HL-60 (cell line): Measurements from ENCODE around the gene NVL.

Experiments
- DNase-seq, 2 experiments: peaks; one replicate each; pipeline ENCODE4 v3.0.0-alpha.2; 2010 to 2020; ENCODE audit warnings: low read depth in 1 of 2, low spot score in 1 of 2
- H3K27ac ChIP-seq: fragments of 250-450 bp; sonication (Bioruptor Pico); replicated peaks from 2 replicates; pipeline ENCODE4 v1.5.1; 2020; ENCODE audit warnings: mild to moderate bottlenecking, moderate library complexity
- H3K27me3 ChIP-seq: fragments of 250-450 bp; sonication (Bioruptor Pico); 2 replicates; pipeline ENCODE4 v1.5.1; 2021; ENCODE audit warnings: mild to moderate bottlenecking, moderate library complexity; ENCODE audit not compliant: insufficient read depth, poor library complexity, severe bottlenecking
- H3K4me3 ChIP-seq: replicated peaks from 2 replicates; pipeline ENCODE4 v1.5.1; 2011; ENCODE audit warnings: mild to moderate bottlenecking, control low read depth, low read length; ENCODE audit not compliant: insufficient read depth
- GABPA ChIP-seq: IDR thresholded peaks from 2 replicates; pipeline ENCODE4 v1.6.1; 2012; ENCODE audit warnings: low read depth
- POLR2AphosphoS5 ChIP-seq: IDR thresholded peaks from 2 replicates; pipeline ENCODE4 v1.6.1; 2012; ENCODE audit warnings: low read depth
- SPI1 ChIP-seq: IDR thresholded peaks from 2 replicates; pipeline ENCODE4 v1.6.1; 2012; ENCODE audit warnings: low read depth, mild to moderate bottlenecking, borderline replicate concordance
- TF ChIP-seq, protein P1 (sequence below): IDR thresholded peaks from one replicate; pipeline ENCODE4 v1.5.1; 2011; ENCODE audit warnings: low read length, control low read depth, inconsistent platforms; ENCODE audit not compliant: insufficient read depth
- TF ChIP-seq, protein P2 (sequence below): IDR thresholded peaks from 2 replicates; pipeline ENCODE4 v1.6.1; 2012; ENCODE audit warnings: low read depth; ENCODE audit not compliant: insufficient replicate concordance

Gene NVL

DNA sequence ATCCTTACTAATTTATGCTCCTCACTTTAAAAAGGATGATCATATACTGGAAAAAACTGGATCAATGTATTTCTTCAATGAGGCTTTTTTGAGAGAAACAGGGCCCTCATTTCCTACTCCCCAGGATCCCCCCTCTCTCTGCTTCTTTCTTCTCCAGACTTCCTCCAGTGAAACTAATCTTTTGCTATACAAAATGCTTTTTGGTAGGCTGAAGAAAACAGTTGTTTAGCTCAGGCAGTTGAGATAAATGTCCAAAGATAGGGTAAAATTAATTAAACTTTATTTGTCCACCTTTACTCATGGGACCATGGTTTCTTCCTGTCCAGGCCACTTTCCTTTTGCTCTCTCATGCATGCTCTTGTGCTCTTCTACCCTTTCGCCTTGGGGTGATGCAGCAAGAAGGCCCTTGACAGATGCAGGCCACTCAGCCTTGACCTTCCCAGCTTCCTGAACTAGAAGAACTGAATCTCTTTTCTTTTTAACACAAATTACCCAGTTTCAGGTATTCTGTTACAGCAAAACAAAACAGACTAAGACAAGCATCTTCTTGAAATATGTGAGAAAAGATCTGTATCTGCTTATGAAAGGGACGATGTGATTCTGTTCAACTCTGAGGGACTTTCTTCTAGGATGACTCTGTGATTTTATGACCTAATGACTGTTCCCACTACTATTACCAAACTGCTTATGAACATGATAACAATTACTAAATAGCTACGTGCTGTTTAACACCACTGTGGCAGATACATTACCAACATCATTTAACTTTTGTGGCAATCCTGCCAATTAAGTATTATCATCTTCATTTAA, 63.7 kb downstream of the NVL start:
- Histone ChIP-seq H3K27ac (no peak overlapping the region), H3K27me3 (no peaks in the 10 kb centered on the region), H3K4me3 (no peak overlapping the region)
- TF ChIP-seq, protein P1, sequence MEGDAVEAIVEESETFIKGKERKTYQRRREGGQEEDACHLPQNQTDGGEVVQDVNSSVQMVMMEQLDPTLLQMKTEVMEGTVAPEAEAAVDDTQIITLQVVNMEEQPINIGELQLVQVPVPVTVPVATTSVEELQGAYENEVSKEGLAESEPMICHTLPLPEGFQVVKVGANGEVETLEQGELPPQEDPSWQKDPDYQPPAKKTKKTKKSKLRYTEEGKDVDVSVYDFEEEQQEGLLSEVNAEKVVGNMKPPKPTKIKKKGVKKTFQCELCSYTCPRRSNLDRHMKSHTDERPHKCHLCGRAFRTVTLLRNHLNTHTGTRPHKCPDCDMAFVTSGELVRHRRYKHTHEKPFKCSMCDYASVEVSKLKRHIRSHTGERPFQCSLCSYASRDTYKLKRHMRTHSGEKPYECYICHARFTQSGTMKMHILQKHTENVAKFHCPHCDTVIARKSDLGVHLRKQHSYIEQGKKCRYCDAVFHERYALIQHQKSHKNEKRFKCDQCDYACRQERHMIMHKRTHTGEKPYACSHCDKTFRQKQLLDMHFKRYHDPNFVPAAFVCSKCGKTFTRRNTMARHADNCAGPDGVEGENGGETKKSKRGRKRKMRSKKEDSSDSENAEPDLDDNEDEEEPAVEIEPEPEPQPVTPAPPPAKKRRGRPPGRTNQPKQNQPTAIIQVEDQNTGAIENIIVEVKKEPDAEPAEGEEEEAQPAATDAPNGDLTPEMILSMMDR, result no peak
- TF ChIP-seq, protein P2, sequence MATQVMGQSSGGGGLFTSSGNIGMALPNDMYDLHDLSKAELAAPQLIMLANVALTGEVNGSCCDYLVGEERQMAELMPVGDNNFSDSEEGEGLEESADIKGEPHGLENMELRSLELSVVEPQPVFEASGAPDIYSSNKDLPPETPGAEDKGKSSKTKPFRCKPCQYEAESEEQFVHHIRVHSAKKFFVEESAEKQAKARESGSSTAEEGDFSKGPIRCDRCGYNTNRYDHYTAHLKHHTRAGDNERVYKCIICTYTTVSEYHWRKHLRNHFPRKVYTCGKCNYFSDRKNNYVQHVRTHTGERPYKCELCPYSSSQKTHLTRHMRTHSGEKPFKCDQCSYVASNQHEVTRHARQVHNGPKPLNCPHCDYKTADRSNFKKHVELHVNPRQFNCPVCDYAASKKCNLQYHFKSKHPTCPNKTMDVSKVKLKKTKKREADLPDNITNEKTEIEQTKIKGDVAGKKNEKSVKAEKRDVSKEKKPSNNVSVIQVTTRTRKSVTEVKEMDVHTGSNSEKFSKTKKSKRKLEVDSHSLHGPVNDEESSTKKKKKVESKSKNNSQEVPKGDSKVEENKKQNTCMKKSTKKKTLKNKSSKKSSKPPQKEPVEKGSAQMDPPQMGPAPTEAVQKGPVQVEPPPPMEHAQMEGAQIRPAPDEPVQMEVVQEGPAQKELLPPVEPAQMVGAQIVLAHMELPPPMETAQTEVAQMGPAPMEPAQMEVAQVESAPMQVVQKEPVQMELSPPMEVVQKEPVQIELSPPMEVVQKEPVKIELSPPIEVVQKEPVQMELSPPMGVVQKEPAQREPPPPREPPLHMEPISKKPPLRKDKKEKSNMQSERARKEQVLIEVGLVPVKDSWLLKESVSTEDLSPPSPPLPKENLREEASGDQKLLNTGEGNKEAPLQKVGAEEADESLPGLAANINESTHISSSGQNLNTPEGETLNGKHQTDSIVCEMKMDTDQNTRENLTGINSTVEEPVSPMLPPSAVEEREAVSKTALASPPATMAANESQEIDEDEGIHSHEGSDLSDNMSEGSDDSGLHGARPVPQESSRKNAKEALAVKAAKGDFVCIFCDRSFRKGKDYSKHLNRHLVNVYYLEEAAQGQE, result no peak
- TF ChIP-seq GABPA (no peak), SPI1 (no peak), POLR2AphosphoS5 (no peak)
- no peak for DNase-seq

DNA sequence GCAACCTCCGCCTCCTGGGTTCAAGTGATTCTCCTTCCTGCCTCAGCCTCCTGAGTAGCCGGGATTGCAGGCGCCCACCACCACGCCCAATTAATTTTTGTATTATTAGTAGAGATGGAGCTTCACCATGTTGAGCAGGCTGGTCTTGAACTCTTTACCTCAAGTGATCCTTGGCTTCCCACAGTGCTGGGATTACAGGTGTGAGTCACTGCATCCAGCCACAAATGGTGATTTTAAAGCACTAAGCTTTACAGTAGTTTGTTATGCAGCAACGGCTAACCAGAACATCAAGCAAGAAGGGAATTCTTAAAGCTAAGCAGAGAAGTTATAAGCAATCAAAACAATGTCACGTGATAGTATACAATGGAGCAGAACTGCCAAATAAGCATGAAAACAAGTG, 65.7 kb downstream of the NVL start:
- TF ChIP-seq, protein P1, result no peak
- TF ChIP-seq GABPA, result no peak
- TF ChIP-seq SPI1, result no peak
- TF ChIP-seq POLR2AphosphoS5, result no peak
- TF ChIP-seq, protein P2, result no peak
- Histone ChIP-seq H3K27ac (no peak overlapping the region), H3K27me3 (no peaks in the 10 kb centered on the region), H3K4me3 (no peak overlapping the region)
- DNase-seq, result no peak

DNA sequence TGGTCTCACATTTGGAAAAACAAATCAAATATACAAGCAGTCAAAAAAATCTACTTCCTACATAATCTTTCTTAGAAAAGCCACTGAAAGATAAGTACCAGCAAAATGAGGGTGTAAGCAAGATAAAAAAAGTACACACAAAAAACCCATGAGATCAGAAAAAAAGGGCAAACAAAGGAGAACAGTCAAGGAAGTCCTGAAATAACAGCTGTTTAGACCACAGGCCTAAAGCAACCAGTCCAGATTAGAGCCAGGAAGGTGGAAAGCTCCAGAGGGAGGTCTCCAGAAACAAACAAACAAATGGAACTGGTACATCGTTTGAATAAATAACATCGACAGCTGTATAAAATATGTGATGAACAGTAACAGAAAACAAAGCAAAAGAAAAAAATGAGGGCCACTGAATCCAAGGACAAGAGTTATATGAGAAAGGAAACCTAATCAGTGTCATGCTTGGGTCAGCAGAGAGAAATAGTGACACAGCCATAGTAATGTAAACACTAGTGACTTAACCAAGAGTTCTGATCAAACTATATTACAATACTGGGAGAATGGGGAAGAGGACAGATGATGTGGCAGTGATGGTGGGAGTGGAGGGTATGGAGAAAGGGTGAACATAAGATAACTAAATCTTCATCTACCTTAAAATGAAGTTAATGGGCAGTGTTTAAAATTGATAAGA, 67.5 kb downstream of the NVL start:
- no peak overlapping the region for H3K27ac ChIP-seq
- no peak overlapping the region for H3K4me3 ChIP-seq
- H3K27me3 ChIP-seq, result no peaks in the 10 kb centered on the region
- DNase-seq, result no peak
- TF ChIP-seq SPI1, result no peak
- no peak for TF ChIP-seq POLR2AphosphoS5
- TF ChIP-seq, protein P1, result no peak
- TF ChIP-seq GABPA, result no peak
- TF ChIP-seq, protein P2, result no peak
